Kidney (tissue), 14 donors: ENCODE results near the gene SCP2. TPM values are rescaled to one million over a fixed set of nuclear protein-coding genes. Genes with fewer than 3 reads are reported as not detected.

Experiments
- DNase-seq, 5 donors: peaks; one replicate each; pipeline ENCODE4 v3.0.0-alpha.2; 2013 to 2020
- FAIRE-seq: peaks from 2 replicates; lab custom pipeline; 2012; peaks lifted over from hg19 to GRCh38; lab: Jason Lieb, UNC
- H3K27ac ChIP-seq, 2 donors: one replicate each; pipeline ENCODE4 v1.7.0; 2013; ENCODE audit warnings: low read depth in 2 of 2, low read length in 2 of 2, inconsistent platforms in 1 of 2
- H3K27me3 ChIP-seq: one replicate; pipeline ENCODE4 v1.7.1; 2013; ENCODE audit warnings: low read length, inconsistent platforms; ENCODE audit not compliant: control insufficient read depth, insufficient read depth
- H3K36me3 ChIP-seq, 3 donors: one replicate each; pipeline versions ENCODE4 v1.7.0 to v1.7.1; 2013; ENCODE audit warnings: low read length in 3 of 3, control low read depth in 1 of 3, inconsistent platforms in 1 of 3; ENCODE audit not compliant: insufficient read depth in 3 of 3, control insufficient read depth in 2 of 3
- H3K4me1 ChIP-seq, 3 donors: one replicate each; pipeline versions ENCODE4 v1.7.0 to v1.7.1; 2013; ENCODE audit warnings: low read length in 3 of 3, inconsistent platforms in 1 of 3, low read depth in 1 of 3; ENCODE audit not compliant: control insufficient read depth in 2 of 3, insufficient read depth in 2 of 3
- H3K4me3 ChIP-seq, 3 donors: one replicate each; pipeline versions ENCODE4 v1.7.0 to v1.8.1; 2013; ENCODE audit warnings: low read length in 3 of 3, control low read depth in 1 of 3, inconsistent platforms in 1 of 3
- H3K9ac ChIP-seq, 3 donors: one replicate each; pipeline versions ENCODE4 v1.7.0 to v1.7.1; 2013; ENCODE audit warnings: low read length in 3 of 3, control low read depth in 1 of 3, inconsistent platforms in 1 of 3
- H3K9me3 ChIP-seq, 3 donors: one replicate each; pipeline versions ENCODE4 v1.7.0 to v1.7.1; 2013; ENCODE audit warnings: low read length in 3 of 3, control low read depth in 1 of 3, inconsistent platforms in 1 of 3; ENCODE audit not compliant: control insufficient read depth in 2 of 3, insufficient read depth in 1 of 3
- intact Hi-C: fragments of 100-400 bp; cut with DNase I; formaldehyde crosslinking; loops from one replicate; pipeline ENCODE4 v1.11.1; 2022
- polyA plus RNA-seq: library from polyadenylated mRNA; stranded (reverse); fragments of 350-450 nt; fragmentation: Illumina TruSeq; extraction: RNeasy Lipid Tissue Mini Kit (QIAGEN cat#74804); gene quantifications from one replicate; pipeline ENCODE4 v1.2.3, GENCODE V29; 2014; ENCODE audit warnings: low read depth, low replicate concordance; ENCODE audit not compliant: insufficient read depth
- total RNA-seq: library from RNA; stranded (reverse); fragmentation: NEBNext Ultra II Directional; extraction: Animal tissue kit (Norgen Biotek cat#: 25700); gene quantifications from one replicate; pipeline ENCODE4 v1.2.1, GENCODE V29; 2021
- TF ChIP-seq, protein P1 (sequence below): IDR thresholded peaks from 3 replicates; pipeline ENCODE4 v1.5.1; 2012; ENCODE audit warnings: mild to moderate bottlenecking, moderate library complexity, borderline replicate concordance; ENCODE audit not compliant: insufficient read depth; ENCODE audit errors: extremely low read depth
- donor health status: control.
- donor health status: control.
- donor health status: control.
- donor health status: control.
- donor health status: control.
- donor health status: DM: yes; HTN: yes; CAD: no.
- donor health status: Normal renal cell carcinoma (clear cell type).

SCP2 gene
- total and polyA plus RNA-seq, 2 donors from 2014 or later = 168 to 226 TPM

DNA sequence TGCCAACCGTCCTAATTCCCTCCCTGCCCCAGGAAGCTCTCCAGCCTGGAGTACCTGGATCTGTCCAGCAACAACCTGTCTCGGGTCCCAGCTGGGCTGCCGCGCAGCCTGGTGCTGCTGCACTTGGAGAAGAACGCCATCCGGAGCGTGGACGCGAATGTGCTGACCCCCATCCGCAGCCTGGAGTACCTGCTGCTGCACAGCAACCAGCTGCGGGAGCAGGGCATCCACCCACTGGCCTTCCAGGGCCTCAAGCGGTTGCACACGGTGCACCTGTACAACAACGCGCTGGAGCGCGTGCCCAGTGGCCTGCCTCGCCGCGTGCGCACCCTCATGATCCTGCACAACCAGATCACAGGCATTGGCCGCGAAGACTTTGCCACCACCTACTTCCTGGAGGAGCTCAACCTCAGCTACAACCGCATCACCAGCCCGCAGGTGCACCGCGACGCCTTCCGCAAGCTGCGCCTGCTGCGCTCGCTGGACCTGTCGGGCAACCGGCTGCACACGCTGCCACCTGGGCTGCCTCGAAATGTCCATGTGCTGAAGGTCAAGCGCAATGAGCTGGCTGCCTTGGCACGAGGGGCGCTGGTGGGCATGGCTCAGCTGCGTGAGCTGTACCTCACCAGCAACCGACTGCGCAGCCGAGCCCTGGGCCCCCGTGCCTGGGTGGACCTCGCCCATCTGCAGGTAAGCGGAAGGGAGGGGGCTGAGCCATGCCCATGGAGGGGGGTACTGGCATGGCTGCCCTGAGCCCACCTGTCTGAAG lies 151.4 kb downstream of the SCP2 start:
- Histone ChIP-seq H3K4me1 (no peaks in the 10 kb centered on the region), H3K9ac (no peak overlapping the region), H3K9me3 (no peaks in the 10 kb centered on the region), H3K27ac (no peak overlapping the region), H3K4me3 (no peak overlapping the region), H3K36me3 (no peaks in the 10 kb centered on the region), H3K27me3 (no peaks in the 10 kb centered on the region)
- FAIRE-seq (no peak), DNase-seq (peak in 1 of 5 donors; percentile 64)
- intact Hi-C loops = no loop called here
- TF ChIP-seq, protein P1, sequence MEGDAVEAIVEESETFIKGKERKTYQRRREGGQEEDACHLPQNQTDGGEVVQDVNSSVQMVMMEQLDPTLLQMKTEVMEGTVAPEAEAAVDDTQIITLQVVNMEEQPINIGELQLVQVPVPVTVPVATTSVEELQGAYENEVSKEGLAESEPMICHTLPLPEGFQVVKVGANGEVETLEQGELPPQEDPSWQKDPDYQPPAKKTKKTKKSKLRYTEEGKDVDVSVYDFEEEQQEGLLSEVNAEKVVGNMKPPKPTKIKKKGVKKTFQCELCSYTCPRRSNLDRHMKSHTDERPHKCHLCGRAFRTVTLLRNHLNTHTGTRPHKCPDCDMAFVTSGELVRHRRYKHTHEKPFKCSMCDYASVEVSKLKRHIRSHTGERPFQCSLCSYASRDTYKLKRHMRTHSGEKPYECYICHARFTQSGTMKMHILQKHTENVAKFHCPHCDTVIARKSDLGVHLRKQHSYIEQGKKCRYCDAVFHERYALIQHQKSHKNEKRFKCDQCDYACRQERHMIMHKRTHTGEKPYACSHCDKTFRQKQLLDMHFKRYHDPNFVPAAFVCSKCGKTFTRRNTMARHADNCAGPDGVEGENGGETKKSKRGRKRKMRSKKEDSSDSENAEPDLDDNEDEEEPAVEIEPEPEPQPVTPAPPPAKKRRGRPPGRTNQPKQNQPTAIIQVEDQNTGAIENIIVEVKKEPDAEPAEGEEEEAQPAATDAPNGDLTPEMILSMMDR = no peak

DNA sequence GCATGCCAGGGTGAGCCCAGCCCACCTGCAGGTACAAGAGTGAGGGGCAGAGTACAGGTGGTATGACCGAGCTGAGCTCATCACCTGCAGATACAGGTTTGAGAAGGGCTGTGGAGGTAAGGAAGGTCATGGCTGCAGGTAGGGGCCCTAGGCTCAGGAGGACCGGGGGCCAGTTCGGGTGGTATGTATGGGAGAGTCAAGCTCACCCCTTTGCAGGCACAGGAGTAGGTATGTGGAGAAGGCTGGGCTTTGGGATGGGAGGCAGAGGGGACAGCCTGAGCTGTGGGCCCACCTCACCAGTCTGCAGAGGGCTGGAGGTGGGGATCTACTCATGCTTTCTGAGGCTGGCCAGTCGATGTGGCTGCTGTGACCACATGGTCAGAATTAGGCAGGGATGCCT lies 152.2 kb downstream of the SCP2 start:
- DNase-seq = peak in 1 of 5 donors; percentile 21
- intact Hi-C loops = no loop called here

DNA sequence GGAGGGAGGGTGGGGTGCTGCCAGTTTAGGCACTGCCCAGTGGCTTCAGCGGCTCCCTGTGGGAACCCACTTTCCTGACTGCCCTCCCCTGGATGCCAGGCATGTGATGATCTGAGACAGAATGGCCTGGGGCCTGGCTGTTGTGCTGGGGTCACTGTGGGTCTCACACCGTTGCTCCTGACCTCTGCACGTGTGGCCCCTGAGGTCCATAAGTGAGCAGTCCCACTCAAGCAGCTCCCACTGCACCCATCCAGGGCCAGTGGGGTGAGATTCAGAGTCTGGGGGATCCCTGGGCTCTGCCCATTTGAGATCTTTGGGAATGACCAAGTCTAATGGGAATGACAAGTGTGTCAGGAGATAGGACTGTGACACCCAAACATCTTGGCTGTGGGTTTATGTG lies 153.0 kb downstream of the SCP2 start:
- Histone ChIP-seq H3K4me1 (no peaks in the 10 kb centered on the region), H3K4me3 (no peak overlapping the region), H3K9me3 (no peaks in the 10 kb centered on the region), H3K9ac (no peak overlapping the region), H3K36me3 (no peaks in the 10 kb centered on the region), H3K27me3 (no peaks in the 10 kb centered on the region), H3K27ac (no peak overlapping the region)
- TF ChIP-seq, protein P1 = no peak
- FAIRE-seq (no peak), DNase-seq (peak in 1 of 5 donors; percentile 37)
- intact Hi-C loops = no loop called here

More for the DNA sequence above, 152.2 kb downstream of the SCP2 start:
- Histone ChIP-seq H3K9ac (no peak overlapping the region), H3K4me3 (no peak overlapping the region), H3K4me1 (no peaks in the 10 kb centered on the region), H3K27me3 (no peaks in the 10 kb centered on the region), H3K9me3 (no peaks in the 10 kb centered on the region), H3K36me3 (no peaks in the 10 kb centered on the region), H3K27ac (no peak overlapping the region)
- FAIRE-seq = no peak
- TF ChIP-seq, protein P1 = no peak
